Osteocyte (in vitro differentiated cells): ENCODE results near the gene EMSY. TPM values are rescaled to one million over a fixed set of nuclear protein-coding genes. Genes with fewer than 3 reads are reported as not detected.

Experiments used
- DNase-seq: peaks from one replicate; pipeline ENCODE4 v3.0.0; 2021; ENCODE audit warnings: mixed read lengths; ENCODE audit not compliant: unreplicated experiment; ENCODE audit errors: extremely low spot score
- H3K27ac Mint-ChIP-seq: one replicate; pipeline ENCODE4 v1.8.0; 2021; ENCODE audit warnings: mild to moderate bottlenecking, mixed read lengths; ENCODE audit not compliant: unreplicated experiment
- H3K27me3 Mint-ChIP-seq: one replicate; pipeline ENCODE4 v1.8.0; 2021; ENCODE audit warnings: mixed read lengths; ENCODE audit not compliant: unreplicated experiment
- H3K36me3 Mint-ChIP-seq: one replicate; pipeline ENCODE4 v1.8.0; 2021; ENCODE audit warnings: mixed read lengths; ENCODE audit not compliant: unreplicated experiment
- H3K4me1 Mint-ChIP-seq: one replicate; pipeline ENCODE4 v1.8.0; 2021; ENCODE audit warnings: mixed read lengths; ENCODE audit not compliant: unreplicated experiment
- H3K4me3 Mint-ChIP-seq: one replicate; pipeline ENCODE4 v1.8.0; 2021; ENCODE audit warnings: mild to moderate bottlenecking, moderate library complexity, mixed read lengths; ENCODE audit not compliant: unreplicated experiment
- H3K9me3 Mint-ChIP-seq: one replicate; pipeline ENCODE4 v1.8.0; 2021; ENCODE audit warnings: mixed read lengths; ENCODE audit not compliant: unreplicated experiment
- CTCF ChIP-seq: fragments of 200-600 bp; sonication (generic); IDR thresholded peaks from 2 replicates; pipeline ENCODE4 v1.5.0; 2021; ENCODE audit warnings: antibody characterized with exemption, mild to moderate bottlenecking, moderate library complexity
- total RNA-seq: library from RNA; stranded (reverse); gene quantifications from 2 replicates; pipeline ENCODE4 v1.2.1, GENCODE V29; 2021

Gene EMSY
- total RNA-seq, 1 donor from 2014 or later: 23.8 TPM

GRCh38 chr11:76501526-76502202 lies 56.8 kb downstream of the EMSY start:
- no peak for DNase-seq
- Mint-ChIP-seq H3K27me3 (no peaks in the 10 kb centered on the region), H3K4me3 (no peak overlapping the region), H3K4me1 (no peaks in the 10 kb centered on the region), H3K9me3 (peaks cover 21% of the 10 kb centered on the region), H3K36me3 (peaks cover 48% of the 10 kb centered on the region), H3K27ac (no peak overlapping the region)
- TF ChIP-seq CTCF: no peak

GRCh38 chr11:76506833-76507232 lies 62.0 kb downstream of the EMSY start:
- Mint-ChIP-seq H3K27me3 (no peaks in the 10 kb centered on the region), H3K4me3 (no peak overlapping the region), H3K36me3 (peaks cover 27% of the 10 kb centered on the region), H3K27ac (no peak overlapping the region), H3K4me1 (peaks cover 15% of the 10 kb centered on the region), H3K9me3 (peaks cover 6% of the 10 kb centered on the region)
- no peak for DNase-seq
- TF ChIP-seq CTCF: no peak

GRCh38 chr11:76510060-76511047 lies 65.5 kb downstream of the EMSY start:
- no peaks in the 10 kb centered on the region for H3K9me3 Mint-ChIP-seq
- no peak for TF ChIP-seq CTCF
- no peaks in the 10 kb centered on the region for H3K27me3 Mint-ChIP-seq
- H3K4me1 Mint-ChIP-seq: peaks cover 28% of the 10 kb centered on the region
- no peak for DNase-seq
- no peak overlapping the region for H3K4me3 Mint-ChIP-seq
- peak overlapping the region; percentile 54 for H3K27ac Mint-ChIP-seq
- H3K36me3 Mint-ChIP-seq: peaks cover 13% of the 10 kb centered on the region

GRCh38 chr11:76512851-76513653 lies 68.2 kb downstream of the EMSY start:
- Mint-ChIP-seq H3K4me3 (no peak overlapping the region), H3K27me3 (no peaks in the 10 kb centered on the region), H3K36me3 (peaks cover 11% of the 10 kb centered on the region), H3K9me3 (no peaks in the 10 kb centered on the region), H3K27ac (no peak overlapping the region), H3K4me1 (peaks cover 31% of the 10 kb centered on the region)
- DNase-seq: no peak
- peak; percentile 67 for TF ChIP-seq CTCF
